NT2/D1 (cell line): ENCODE measurements around the gene CD7.

Experiments
- DNase-seq: peaks from one replicate; pipeline ENCODE4 v3.0.0-alpha.2; 2011; ENCODE audit warnings: low read depth, low spot score
- H3K27me3 ChIP-seq: 2 replicates; pipeline ENCODE4 v1.6.0; 2011; ENCODE audit warnings: mild to moderate bottlenecking; ENCODE audit not compliant: insufficient read length, insufficient read depth
- H3K36me3 ChIP-seq: 2 replicates; pipeline ENCODE4 v1.6.1; 2011; ENCODE audit warnings: mild to moderate bottlenecking, low read length, mixed read lengths; ENCODE audit not compliant: insufficient read depth, insufficient read length
- H3K4me1 ChIP-seq: 2 replicates; pipeline ENCODE4 v1.5.1; 2011; ENCODE audit not compliant: insufficient read depth, insufficient read length
- H3K4me3 ChIP-seq: 2 replicates; pipeline ENCODE4 v1.5.1; 2011; ENCODE audit warnings: low read depth; ENCODE audit not compliant: insufficient read length
- H3K9ac ChIP-seq: 2 replicates; pipeline ENCODE4 v1.6.0; 2011; ENCODE audit warnings: low read depth; ENCODE audit not compliant: insufficient read length
- H3K9me3 ChIP-seq: 2 replicates; pipeline ENCODE4 v1.5.1; 2011; ENCODE audit warnings: mild to moderate bottlenecking, low read length; ENCODE audit not compliant: insufficient read depth
- SUZ12 ChIP-seq: IDR thresholded peaks from 2 replicates; pipeline ENCODE4 v1.6.1; 2011; ENCODE audit not compliant: insufficient read length, insufficient read depth; ENCODE audit errors: extremely low read depth
- YY1 ChIP-seq: IDR thresholded peaks from 2 replicates; pipeline ENCODE4 v1.6.1; 2011; ENCODE audit not compliant: insufficient read length, insufficient read depth
- ZNF274 ChIP-seq: IDR thresholded peaks from 2 replicates; pipeline ENCODE4 v1.6.1; 2011; ENCODE audit warnings: mild to moderate bottlenecking, low read depth, low read length

CD7 gene

DNA sequence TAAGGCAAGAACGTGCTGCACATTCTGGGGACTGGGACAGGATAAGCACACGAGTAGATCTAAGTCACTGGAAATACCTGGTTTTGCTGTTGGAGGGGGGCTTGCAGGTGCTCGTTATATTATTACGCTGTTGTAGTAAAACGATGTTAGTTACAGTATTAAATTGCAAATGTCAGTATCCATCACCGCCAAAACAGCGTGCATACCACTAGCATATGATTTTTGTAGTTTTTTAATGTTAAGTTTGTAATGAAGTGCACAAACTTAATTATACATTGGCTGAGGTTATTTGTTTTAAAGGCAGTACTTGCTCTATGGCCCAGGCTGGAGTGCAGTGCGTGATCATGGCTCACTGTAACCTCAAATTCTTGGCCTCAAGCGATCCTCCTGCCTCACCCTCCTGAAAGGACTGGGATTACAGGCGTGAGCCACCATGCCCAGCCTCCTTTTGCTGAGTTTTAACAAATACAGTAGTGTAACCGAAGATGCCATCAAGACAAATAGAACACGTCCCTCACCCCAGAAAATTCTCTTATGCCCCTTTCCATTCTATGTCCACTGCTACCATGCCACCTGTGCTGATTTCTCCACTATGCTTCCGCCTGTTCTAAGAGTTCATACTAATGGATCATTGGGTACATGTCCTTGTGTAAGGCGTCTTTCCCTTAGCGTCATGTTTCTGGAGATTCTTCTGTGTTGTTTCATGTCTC is 23.2 kb downstream of the CD7 start:
- H3K9ac ChIP-seq: no peak overlapping the region
- DNase-seq: no peak
- TF ChIP-seq ZNF274: no peak
- no peak for TF ChIP-seq SUZ12
- no peak for TF ChIP-seq YY1
- H3K4me1 ChIP-seq: peaks cover 3% of the 10 kb centered on the region
- no peaks in the 10 kb centered on the region for H3K9me3 ChIP-seq
- H3K27me3 ChIP-seq: no peaks in the 10 kb centered on the region
- H3K4me3 ChIP-seq: peak overlapping the region; percentile 25
- no peaks in the 10 kb centered on the region for H3K36me3 ChIP-seq

DNA sequence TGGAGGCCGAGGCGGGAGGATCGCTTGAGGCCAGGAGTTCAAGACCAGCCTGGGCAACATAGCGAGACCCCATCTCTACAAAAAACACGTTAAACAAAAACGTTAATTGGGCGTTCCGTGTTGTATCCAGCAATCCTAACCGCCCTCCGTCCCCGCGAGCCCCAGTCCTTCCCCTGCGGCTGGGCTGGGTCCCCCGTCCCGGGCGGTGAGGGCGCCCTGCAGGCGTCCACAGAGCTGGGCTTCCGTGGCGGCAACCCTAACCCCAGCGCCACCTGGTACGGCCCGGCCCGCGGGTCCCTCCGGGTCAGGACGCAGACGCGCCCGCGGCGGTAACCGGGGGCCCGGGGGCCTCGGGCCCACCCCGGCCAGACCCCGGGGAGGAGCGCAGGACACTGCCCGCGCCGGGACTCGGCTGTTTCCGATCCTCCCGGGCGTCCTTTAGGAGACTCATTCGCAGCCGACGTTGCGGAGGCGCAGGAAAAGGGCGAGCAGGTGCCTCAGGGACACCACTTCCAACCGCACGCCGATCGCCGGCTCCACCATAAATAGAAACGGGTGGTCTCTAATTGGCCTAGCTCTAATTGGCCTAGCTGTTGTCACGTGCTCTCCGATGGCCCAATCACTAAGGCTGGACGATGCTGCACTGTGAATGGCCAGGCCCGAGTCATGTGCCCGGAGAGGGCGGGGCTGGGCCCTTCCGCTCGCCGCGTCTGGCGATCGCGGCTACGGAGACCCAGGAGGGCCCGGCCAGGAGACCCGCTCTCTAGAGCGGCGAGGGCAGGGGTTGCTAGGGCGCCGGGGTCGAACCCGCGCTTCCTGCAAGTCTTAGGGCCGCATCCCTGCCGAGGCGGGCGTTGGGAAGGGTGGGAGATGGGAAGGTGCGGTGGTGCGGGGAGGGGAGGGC is 24.9 kb downstream of the CD7 start:
- DNase-seq: peak; percentile 92
- Histone ChIP-seq H3K36me3 (no peaks in the 10 kb centered on the region), H3K9me3 (peaks cover 1% of the 10 kb centered on the region; the same call in 1 of the 2 replicates), H3K4me1 (peaks cover 3% of the 10 kb centered on the region), H3K9ac (peak overlapping the region; percentile 86), H3K27me3 (no peaks in the 10 kb centered on the region), H3K4me3 (peak overlapping the region; percentile 76)
- no peak for TF ChIP-seq SUZ12
- no peak for TF ChIP-seq YY1
- TF ChIP-seq ZNF274: no peak

DNA sequence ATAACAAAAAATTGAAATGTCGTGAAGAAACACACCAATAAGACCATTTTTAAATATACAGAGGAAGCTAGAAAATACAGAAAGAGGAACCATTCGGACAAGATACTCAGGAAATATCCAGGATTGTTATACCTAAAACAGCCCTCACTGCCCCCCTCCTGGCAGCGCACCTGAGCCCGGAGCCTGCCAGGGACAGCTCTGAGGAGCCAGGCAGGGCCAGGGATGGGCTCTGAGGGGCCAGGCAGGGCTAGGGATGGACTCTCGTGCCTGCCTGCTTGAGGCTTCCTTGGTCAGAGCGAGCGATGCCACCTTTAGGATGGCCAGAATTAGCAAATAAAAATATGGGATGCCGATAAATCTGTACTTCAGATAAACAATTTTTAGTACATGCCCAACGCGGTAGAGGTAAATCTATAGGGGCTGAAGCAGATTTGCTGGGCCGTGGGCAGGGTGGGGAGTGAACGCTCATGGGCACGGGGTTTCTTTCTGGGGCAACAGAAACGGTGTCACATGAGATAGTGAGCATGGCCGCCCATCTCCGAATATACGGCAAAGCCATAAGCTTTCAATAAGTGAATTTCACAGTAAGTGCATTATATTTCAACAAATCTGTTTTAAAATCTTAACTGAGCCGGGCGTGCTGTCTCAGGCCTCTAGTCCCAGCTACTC is 25.7 kb downstream of the CD7 start:
- DNase-seq: no peak
- Histone ChIP-seq H3K4me1 (peaks cover 3% of the 10 kb centered on the region), H3K27me3 (no peaks in the 10 kb centered on the region), H3K36me3 (no peaks in the 10 kb centered on the region), H3K9me3 (peaks cover 8% of the 10 kb centered on the region; the same call in 1 of the 2 replicates), H3K9ac (peak overlapping the region; percentile 86), H3K4me3 (peak overlapping the region; percentile 76)
- TF ChIP-seq YY1 (no peak), SUZ12 (no peak), ZNF274 (no peak)

DNA sequence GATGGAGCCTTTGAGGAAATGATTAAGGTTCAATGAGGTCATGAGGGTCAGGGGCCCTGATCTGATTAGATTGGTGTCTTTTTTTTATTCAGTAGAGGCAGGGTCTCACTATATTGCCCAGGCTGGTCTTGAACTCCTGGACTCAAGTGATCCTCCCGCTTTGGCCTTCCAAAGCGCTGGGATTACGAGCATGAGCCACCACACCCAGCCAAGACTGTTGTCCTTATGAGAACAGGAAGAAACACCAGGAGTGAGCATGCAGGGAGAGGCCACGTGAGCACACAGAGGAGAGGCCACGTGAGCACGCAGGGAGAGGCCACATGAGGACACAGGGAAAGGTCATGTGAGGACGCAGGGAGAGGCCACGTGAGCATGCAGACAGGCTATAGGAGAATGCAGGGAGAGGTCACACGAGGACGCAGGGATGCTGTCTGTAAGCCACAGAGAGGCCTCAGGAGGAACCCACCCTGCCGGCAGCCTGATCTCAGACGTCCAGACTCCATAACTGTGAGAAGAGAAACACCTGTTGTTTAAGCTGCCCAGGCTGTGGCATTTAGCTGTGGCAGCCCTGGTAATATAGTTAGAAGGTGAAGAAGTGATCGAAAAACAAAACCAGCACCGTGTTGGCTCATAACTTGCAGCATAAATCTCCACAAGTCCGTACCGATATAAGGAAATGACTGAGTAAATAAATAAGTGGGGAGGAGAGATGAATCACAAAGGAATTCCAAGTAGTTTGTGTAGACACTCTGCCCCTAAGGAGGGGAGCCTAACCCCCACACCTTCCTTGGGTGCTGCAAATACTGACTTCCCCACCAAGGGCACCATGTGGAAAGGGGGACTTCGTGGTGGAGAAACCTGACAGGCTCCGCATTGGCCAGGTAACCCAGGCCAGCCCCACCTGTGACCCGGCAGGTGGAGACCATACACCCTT is 29.3 kb downstream of the CD7 start:
- peaks cover 7% of the 10 kb centered on the region for H3K4me1 ChIP-seq
- DNase-seq: no peak

DNA sequence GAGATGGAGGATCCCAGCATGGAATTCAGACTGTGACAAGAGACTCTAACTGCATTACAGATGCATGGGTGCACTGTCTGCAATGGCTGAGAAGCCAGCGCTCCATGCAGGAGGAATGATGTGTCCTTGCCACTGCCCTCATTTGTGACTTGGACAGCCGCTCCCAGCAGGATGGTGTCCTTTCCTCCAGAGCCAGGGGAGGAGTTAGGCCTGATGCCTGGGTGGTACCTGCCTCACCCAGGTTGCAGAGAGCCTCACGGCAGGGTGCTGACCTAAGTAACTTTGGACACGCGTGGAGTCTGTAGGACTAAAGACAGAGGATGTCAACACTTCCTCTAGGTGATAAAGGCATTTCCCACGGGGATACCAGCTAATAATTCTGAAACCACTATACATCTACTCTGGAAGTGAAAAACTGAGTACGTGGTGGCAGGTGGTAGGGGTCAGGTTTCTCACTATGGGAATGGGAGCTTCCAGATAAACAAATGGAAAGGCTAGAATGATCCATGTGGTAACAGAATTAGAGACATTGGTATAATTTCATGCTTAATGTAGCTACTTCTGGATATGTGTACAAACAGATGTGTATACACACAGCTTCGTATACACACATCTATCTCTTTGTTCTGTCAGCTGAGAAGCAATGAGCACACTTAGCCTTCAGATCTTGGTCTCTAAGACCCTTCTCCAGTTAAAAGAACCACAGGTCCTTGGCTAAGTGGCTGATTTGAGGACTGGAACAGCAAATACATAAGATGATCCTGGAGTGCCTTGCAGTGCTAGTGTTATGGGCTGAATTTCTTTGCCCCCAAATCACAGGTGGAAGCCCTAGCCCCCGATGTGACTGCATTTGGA is 30.2 kb downstream of the CD7 start:
- TF ChIP-seq ZNF274 (no peak), SUZ12 (no peak), YY1 (no peak)
- no peak overlapping the region for H3K4me3 ChIP-seq
- H3K9me3 ChIP-seq: peaks cover 8% of the 10 kb centered on the region; the same call in 1 of the 2 replicates
- peaks cover 11% of the 10 kb centered on the region for H3K4me1 ChIP-seq
- H3K36me3 ChIP-seq: no peaks in the 10 kb centered on the region
- no peak overlapping the region for H3K9ac ChIP-seq
- DNase-seq: no peak
- H3K27me3 ChIP-seq: no peaks in the 10 kb centered on the region

More for the DNA sequence above, 29.3 kb downstream of the CD7 start:
- Histone ChIP-seq H3K4me3 (no peak overlapping the region), H3K36me3 (no peaks in the 10 kb centered on the region), H3K27me3 (no peaks in the 10 kb centered on the region), H3K9me3 (peaks cover 8% of the 10 kb centered on the region; the same call in 1 of the 2 replicates), H3K9ac (no peak overlapping the region)
- no peak for TF ChIP-seq ZNF274
- no peak for TF ChIP-seq SUZ12
- no peak for TF ChIP-seq YY1

DNA sequence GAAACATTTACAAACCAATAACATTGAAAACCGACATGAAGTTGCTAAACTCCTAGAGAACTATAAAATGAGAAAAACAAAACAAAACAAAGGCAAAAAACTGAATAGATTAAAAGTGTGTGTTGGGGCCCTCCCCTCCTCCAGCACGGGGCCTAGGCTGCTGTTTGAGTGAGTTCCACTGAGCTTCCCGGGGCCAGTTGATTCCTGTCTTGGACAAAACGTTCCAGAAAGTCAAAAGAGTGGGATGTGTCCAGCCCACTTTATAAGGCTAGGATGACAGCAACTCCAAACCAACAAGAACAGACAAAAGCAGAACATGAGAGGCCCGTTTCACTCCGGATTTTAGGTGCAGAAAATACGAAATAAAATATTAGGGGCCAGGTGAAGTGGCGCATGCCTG is 32.3 kb downstream of the CD7 start:
- Histone ChIP-seq H3K9me3 (peaks cover 8% of the 10 kb centered on the region; the same call in 1 of the 2 replicates), H3K4me3 (no peak overlapping the region), H3K36me3 (no peaks in the 10 kb centered on the region), H3K9ac (no peak overlapping the region), H3K27me3 (no peaks in the 10 kb centered on the region), H3K4me1 (peaks cover 21% of the 10 kb centered on the region)
- TF ChIP-seq ZNF274 (no peak), YY1 (no peak), SUZ12 (no peak)
- no peak for DNase-seq
